Large intestine (tissue), 3 donors: ENCODE data around the gene COLGALT1. TPM values are rescaled to one million over a fixed set of nuclear protein-coding genes. Genes with fewer than 3 reads are reported as not detected.
"Not testable (repeated sequence)": the region's sequence is repeated elsewhere in the genome, so short reads cannot be mapped to it uniquely, and the experiment has no call there.

Experiments
- DNase-seq, 2 donors: peaks; one replicate each; pipeline versions ENCODE4 v3.0.0 to v3.0.0-alpha.2; 2013
- H3K27ac ChIP-seq: one replicate; pipeline ENCODE4 v1.5.1; 2013; ENCODE audit warnings: low read length
- H3K27me3 ChIP-seq: 2 replicates; pipeline ENCODE4 v1.6.1; 2013; ENCODE audit warnings: low read length; ENCODE audit not compliant: control insufficient read depth, insufficient read depth
- H3K36me3 ChIP-seq: 2 replicates; pipeline ENCODE4 v1.6.1; 2013; ENCODE audit warnings: low read length; ENCODE audit not compliant: control insufficient read depth, insufficient read depth
- H3K4me1 ChIP-seq: one replicate; pipeline ENCODE4 v1.6.1; 2013; ENCODE audit warnings: low read length; ENCODE audit not compliant: control insufficient read depth, insufficient read depth
- H3K4me3 ChIP-seq: one replicate; pipeline ENCODE4 v1.5.1; 2013; ENCODE audit warnings: low read length
- H3K9me3 ChIP-seq: one replicate; pipeline ENCODE4 v1.6.1; 2013; ENCODE audit warnings: mild to moderate bottlenecking, low read depth, low read length, moderate library complexity; ENCODE audit not compliant: control insufficient read depth
- WGBS: methylation state at CpG from one replicate; pipeline ENCODE4 v1.1.5; 2013; ENCODE audit warnings: low lambda C conversion rate; ENCODE audit not compliant: insufficient coverage; 5-methylcytosine and 5-hydroxymethylcytosine counted together
- polyA plus RNA-seq: library from polyadenylated mRNA; unstranded; fragments of 120-200 nt; gene quantifications from one replicate; pipeline ENCODE4 v1.2.1, GENCODE V29; 2013

The COLGALT1 gene
- polyA plus RNA-seq, 1 donor: 50.4 TPM

DNA sequence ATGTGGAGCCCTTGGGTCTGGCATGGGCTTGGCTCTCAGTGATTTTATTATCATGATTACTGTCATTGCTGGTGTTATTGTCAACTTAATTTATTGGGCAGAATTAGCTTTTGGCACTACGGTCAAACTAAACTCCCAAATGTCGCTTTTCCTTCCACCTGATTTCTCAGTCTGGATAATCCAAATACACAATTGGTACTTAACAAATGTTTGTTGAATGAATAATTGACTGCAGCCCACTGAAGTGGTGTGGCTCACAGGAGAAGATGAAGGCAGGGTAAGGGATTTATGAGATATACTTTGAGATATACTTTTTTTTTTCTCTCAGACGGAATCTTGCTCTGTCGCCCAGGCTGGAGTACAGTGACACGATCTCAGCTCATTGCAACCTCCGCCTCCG lies 1.5 kb downstream of the COLGALT1 start:
- peaks cover 9% of the 10 kb centered on the region for H3K4me1 ChIP-seq
- no peak overlapping the region for H3K27ac ChIP-seq
- peaks cover 21% of the 10 kb centered on the region for H3K36me3 ChIP-seq
- WGBS: 100% methylated on average over 1 of the region's 7 CpGs
- no peaks in the 10 kb centered on the region for H3K27me3 ChIP-seq
- no peak overlapping the region for H3K4me3 ChIP-seq
- H3K9me3 ChIP-seq: no peaks in the 10 kb centered on the region
- no peak for DNase-seq

DNA sequence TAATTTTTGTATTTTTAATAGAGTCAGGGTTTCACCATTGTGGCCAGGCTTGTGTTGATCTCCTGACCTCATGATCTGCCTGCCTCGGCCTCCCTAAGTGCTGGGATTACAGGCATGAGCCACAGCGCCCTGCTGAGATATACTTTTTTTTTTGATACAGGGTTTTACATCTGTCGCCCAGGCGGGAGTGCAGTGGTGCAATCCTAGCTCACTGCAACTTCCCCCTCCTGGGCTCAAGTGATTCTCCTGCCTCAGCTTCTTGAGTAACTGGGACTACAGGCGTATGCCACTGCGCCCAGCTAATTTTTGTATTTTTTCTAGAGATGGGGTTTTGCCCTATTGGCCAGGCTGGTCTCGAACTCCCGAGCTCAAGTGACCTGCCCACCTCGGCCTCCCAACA lies 2.0 kb downstream of the COLGALT1 start:
- no peak for DNase-seq
- Histone ChIP-seq H3K36me3 (peaks cover 21% of the 10 kb centered on the region), H3K4me3 (no peak overlapping the region), H3K27ac (no peak overlapping the region), H3K9me3 (no peaks in the 10 kb centered on the region), H3K4me1 (peaks cover 9% of the 10 kb centered on the region), H3K27me3 (no peaks in the 10 kb centered on the region)
- WGBS: 100% methylated on average over 1 of the region's 9 CpGs

DNA sequence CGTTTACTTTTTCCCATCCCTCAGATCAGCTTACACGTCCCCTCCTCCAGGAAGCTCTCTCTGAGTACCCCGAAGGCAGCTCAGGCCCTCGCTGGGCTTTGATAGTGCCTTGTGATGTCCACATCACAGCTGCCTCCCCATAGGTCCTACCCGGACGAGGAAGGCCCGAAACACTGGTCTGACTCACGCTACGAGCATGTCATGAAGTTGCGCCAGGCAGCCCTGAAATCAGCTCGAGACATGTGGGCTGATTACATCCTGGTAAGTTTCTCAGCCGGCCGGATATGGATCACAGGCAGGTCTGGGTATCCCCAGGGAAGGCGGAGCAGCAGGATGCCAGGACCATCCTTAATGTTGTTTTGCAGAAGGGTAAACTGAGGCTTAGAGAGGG lies 4.8 kb downstream of the COLGALT1 start:
- Histone ChIP-seq H3K27ac (no peak overlapping the region), H3K36me3 (peaks cover 30% of the 10 kb centered on the region)
- 95% methylated on average over 4 of the region's 14 CpGs for WGBS

DNA sequence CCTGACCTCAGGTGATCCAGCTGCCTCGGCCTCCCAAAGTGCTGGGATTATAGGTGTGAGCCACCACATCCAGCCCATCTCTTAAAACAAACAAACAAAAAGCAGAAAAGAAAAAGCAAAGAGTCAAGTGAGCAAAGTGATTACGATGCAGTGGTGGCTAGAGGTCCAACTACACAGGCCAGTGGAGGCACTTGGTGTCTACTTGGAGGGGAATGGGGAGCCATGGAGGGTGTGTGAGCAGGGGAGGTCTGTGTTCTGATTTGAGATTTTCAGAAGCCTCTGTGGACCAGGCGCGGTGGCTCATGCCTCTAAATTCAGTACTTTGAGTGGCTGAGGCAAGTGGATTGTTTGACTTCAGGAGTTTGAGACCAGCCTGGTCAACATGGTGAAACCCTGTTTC lies 6.6 kb downstream of the COLGALT1 start:
- no peak overlapping the region for H3K27ac ChIP-seq
- peaks cover 35% of the 10 kb centered on the region for H3K36me3 ChIP-seq
- 100% methylated on average over 1 of the region's 4 CpGs for WGBS
- no peaks in the 10 kb centered on the region for H3K27me3 ChIP-seq
- no peak for DNase-seq
- H3K9me3 ChIP-seq: no peaks in the 10 kb centered on the region
- no peak overlapping the region for H3K4me3 ChIP-seq
- no peaks in the 10 kb centered on the region for H3K4me1 ChIP-seq

More for the DNA sequence above, 4.8 kb downstream of the COLGALT1 start:
- DNase-seq: no peak
- Histone ChIP-seq H3K4me3 (no peak overlapping the region), H3K27me3 (no peaks in the 10 kb centered on the region), H3K9me3 (no peaks in the 10 kb centered on the region), H3K4me1 (peaks cover 8% of the 10 kb centered on the region)

DNA sequence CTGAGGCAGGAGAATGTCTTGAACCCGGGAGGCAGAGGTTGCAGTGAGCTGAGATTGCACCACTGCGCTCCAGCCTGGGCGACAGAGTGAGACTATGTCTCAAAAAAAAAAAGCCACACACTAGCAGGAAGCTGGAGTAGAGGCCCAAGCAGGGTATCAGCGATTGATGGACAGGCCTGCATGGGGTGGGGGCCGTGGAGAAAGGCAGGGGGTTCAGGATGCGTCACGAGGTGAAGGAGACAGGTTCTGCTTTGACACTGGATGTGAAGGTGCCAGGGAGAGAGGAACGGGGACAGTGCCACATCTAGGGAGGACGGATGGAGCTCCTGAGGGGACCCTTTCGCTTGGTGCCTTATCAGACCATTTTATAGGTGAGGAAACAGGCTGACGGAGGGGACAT lies 7.1 kb downstream of the COLGALT1 start:
- 67% methylated on average over 1 of the region's 11 CpGs for WGBS
- Histone ChIP-seq H3K9me3 (no peaks in the 10 kb centered on the region), H3K27ac (no peak overlapping the region), H3K27me3 (no peaks in the 10 kb centered on the region), H3K4me1 (no peaks in the 10 kb centered on the region), H3K36me3 (peaks cover 40% of the 10 kb centered on the region), H3K4me3 (no peak overlapping the region)
- DNase-seq: no peak

DNA sequence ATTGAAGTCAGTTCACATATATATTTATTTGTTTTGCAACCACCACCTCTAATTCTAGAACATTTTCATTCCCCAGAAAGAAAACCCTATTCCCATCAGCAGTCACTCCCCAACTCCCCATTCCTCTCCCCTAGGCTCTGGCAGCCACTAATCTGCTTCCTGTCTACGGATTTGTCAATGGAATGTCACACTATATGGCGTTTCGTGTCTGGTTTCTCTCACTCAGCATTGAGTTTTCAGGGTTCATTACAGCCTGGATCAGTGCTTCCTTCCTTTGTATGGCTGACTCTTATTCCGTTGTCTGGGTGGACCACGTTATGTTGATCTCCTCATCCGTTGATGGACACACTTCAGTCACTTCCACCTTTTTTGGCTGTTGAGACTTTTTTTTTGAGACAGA lies 9.3 kb downstream of the COLGALT1 start:
- no peaks in the 10 kb centered on the region for H3K9me3 ChIP-seq
- WGBS: 100% methylated on average over 1 of the region's 6 CpGs
- H3K4me1 ChIP-seq: no peaks in the 10 kb centered on the region
- H3K4me3 ChIP-seq: no peak overlapping the region
- H3K27me3 ChIP-seq: no peaks in the 10 kb centered on the region
- H3K27ac ChIP-seq: no peak overlapping the region
- peaks cover 48% of the 10 kb centered on the region for H3K36me3 ChIP-seq
- DNase-seq: no peak

DNA sequence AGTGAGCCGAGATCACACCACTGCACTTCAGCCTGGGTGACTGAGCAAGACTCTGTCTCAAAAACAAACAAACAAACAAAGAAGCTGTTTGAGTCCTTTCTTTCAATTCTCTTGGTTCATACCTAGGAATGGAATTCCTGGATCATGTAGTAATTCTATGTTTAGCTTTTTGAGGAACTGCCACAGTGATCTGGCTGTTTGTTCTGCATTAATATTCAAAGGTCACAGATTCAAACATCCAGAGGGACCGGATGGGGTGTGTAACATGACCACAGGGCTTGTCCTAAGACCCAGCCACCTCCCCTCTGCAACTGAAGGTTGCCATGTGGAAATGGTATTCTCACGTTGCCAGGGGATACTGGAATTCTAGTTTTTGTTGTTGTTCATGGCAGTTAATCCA lies 10.2 kb downstream of the COLGALT1 start:
- Histone ChIP-seq H3K4me3 (no peak overlapping the region), H3K27ac (no peak overlapping the region), H3K36me3 (peaks cover 44% of the 10 kb centered on the region), H3K4me1 (no peaks in the 10 kb centered on the region), H3K27me3 (no peaks in the 10 kb centered on the region), H3K9me3 (no peaks in the 10 kb centered on the region)
- DNase-seq: no peak
- no CpG with 5 or more reads among the region's 3 CpGs for WGBS

DNA sequence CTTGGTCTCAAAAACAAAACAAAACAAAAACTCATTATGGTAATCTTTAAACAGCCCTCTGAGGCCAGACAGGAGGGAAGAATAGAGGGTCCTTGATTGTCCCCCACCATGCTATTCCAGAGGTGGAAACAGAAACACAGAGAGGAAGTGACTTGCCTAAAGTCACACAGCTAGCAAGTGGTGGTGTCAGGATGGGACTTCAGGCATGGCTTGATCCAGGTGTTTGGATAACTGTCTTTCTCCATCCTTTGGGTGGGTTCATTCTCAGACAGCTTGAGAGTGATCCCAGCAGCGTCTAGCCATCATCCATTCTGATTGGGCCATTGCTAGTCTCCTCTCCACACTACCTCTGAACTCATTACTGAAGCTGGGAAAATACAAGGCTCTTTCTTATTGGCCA lies 12.5 kb downstream of the COLGALT1 start:
- no peak for DNase-seq
- Histone ChIP-seq H3K27me3 (no peaks in the 10 kb centered on the region), H3K4me1 (no peaks in the 10 kb centered on the region), H3K27ac (no peak overlapping the region), H3K36me3 (peaks cover 55% of the 10 kb centered on the region), H3K4me3 (no peak overlapping the region), H3K9me3 (no peaks in the 10 kb centered on the region)
- no CpG with 5 or more reads among the region's 1 CpG for WGBS

DNA sequence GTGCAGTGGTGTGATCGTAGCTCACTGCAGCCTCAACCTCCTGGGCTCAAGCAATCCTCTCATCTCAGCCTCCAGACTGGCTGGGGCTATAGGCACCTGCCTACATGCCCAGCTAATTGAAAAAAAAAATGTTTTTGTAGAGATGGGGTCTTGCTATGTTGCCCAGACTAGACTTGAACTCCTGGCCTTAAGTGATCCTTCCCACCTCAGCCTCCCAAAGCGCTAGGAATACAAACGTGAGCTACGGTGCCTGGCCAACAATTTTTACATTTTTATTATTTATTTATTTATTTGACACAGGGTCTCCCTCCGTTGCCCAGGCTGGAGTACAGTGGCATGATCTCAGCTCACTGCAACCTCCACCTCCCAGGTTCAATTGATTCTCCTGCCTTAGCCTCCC lies 14.8 kb downstream of the COLGALT1 start:
- H3K4me1 ChIP-seq, H3K27me3 ChIP-seq, H3K27ac ChIP-seq, H3K9me3 ChIP-seq, DNase-seq, H3K4me3 ChIP-seq: not testable (repeated sequence)
- peaks cover 55% of the 10 kb centered on the region for H3K36me3 ChIP-seq
- WGBS: 90% methylated on average over 2 of the region's 5 CpGs

DNA sequence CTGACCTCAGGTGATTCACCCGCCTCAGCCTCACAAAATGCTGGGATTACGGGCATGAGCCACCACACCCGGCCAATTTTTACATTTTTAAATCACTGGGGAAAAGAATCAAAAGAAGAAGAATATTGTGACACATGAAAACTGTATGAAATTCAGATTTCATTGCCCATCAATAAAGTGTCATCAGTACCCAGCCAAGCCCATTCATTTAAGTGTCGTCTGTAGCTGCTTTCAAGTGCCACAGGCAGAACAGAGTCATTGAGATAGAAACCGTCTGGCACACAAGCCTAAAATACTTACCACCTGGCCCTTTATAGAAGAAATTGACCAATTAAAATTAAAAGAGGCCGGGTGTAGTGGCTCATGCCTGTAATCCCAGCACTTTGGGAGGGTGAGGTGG lies 15.3 kb downstream of the COLGALT1 start:
- H3K36me3 ChIP-seq: peaks cover 59% of the 10 kb centered on the region

DNA sequence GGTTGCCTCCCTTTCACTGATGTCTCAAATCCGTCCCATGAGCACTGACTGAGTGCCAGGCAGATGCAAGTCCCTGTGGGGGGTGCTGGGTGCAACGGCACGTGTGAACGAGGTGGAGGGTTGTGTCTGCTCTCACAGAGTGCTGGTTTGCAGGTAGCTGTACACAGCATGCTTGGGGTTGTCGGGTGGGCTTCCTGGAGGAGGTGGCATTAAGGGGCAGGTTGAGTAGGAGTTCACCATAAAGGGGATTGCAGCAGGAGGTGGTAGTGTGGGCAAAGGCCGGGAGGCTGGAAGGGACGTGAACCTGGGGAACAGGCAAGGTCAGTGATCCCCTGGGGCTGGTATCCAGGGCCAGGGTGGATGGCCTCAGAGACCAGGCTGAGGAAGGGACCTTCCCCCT lies 17.2 kb downstream of the COLGALT1 start:
- Histone ChIP-seq H3K36me3 (peaks cover 58% of the 10 kb centered on the region), H3K4me3 (no peak overlapping the region), H3K4me1 (peaks cover 5% of the 10 kb centered on the region), H3K27ac (no peak overlapping the region), H3K27me3 (no peaks in the 10 kb centered on the region), H3K9me3 (no peaks in the 10 kb centered on the region)
- no CpG with 5 or more reads among the region's 7 CpGs for WGBS
- DNase-seq: no peak

More for the DNA sequence above, 15.3 kb downstream of the COLGALT1 start:
- no peak for DNase-seq
- WGBS: 90% methylated on average over 5 of the region's 6 CpGs
- no peak overlapping the region for H3K4me3 ChIP-seq
- no peak overlapping the region for H3K27ac ChIP-seq
- no peaks in the 10 kb centered on the region for H3K9me3 ChIP-seq
- H3K27me3 ChIP-seq: no peaks in the 10 kb centered on the region
- no peaks in the 10 kb centered on the region for H3K4me1 ChIP-seq
